GM23338 (cell line): Measurements from ENCODE around the gene CYFIP2. TPM values are rescaled to one million over a fixed set of nuclear protein-coding genes. Genes with fewer than 3 reads are reported as not detected.

Experiments
- ATAC-seq: fragments of 200-7000 bp; cut with Tn5 transposase; 3 replicates; pipeline ENCODE4 v1.9.1; 2020
- DNase-seq: peaks from one replicate; pipeline ENCODE4 v3.0.0-alpha.2; 2015; ENCODE audit warnings: low spot score
- H2AFZ ChIP-seq: fragments of 200-600 bp; sonication (generic); 2 replicates; pipeline ENCODE4 v1.8.0; 2016; ENCODE audit warnings: antibody characterized with exemption, mild to moderate bottlenecking, moderate library complexity
- H3F3A ChIP-seq: fragments of 200-600 bp; sonication (generic); replicated peaks from 2 replicates; pipeline ENCODE4 v1.8.0; 2017; ENCODE audit warnings: antibody characterized with exemption, mixed run types, low read depth
- H3K27ac ChIP-seq: fragments of 200-600 bp; sonication (generic); 2 replicates; pipeline ENCODE4 v1.6.1; 2016; ENCODE audit warnings: low read depth
- H3K27me3 ChIP-seq: fragments of 200-600 bp; sonication (generic); 2 replicates; pipeline ENCODE4 v1.8.0; 2016; ENCODE audit warnings: mild to moderate bottlenecking, mixed run types, moderate library complexity; ENCODE audit not compliant: insufficient read depth
- H3K36me3 ChIP-seq: fragments of 200-600 bp; sonication (generic); 2 replicates; pipeline ENCODE4 v1.8.0; 2016; ENCODE audit warnings: mild to moderate bottlenecking; ENCODE audit not compliant: insufficient read depth
- H3K4me1 ChIP-seq: fragments of 200-600 bp; sonication (generic); 2 replicates; pipeline ENCODE4 v1.8.0; 2016; ENCODE audit warnings: mild to moderate bottlenecking, moderate library complexity; ENCODE audit not compliant: insufficient read depth
- H3K4me2 ChIP-seq: fragments of 200-600 bp; sonication (generic); 2 replicates; pipeline ENCODE4 v1.7.1; 2017; ENCODE audit warnings: mixed run types
- H3K4me3 ChIP-seq: fragments of 200-600 bp; sonication (generic); 2 replicates; pipeline ENCODE4 v1.6.1; 2016; ENCODE audit warnings: mixed run types
- H3K79me2 ChIP-seq: fragments of 200-600 bp; sonication (generic); replicated peaks from 2 replicates; pipeline ENCODE4 v1.8.0; 2017; ENCODE audit warnings: mild to moderate bottlenecking; ENCODE audit not compliant: insufficient read depth
- H3K9me2 ChIP-seq: fragments of 200-600 bp; sonication (generic); 2 replicates; pipeline ENCODE4 v1.8.0; 2017; ENCODE audit not compliant: insufficient read depth
- H4K20me1 ChIP-seq: fragments of 200-600 bp; sonication (generic); replicated peaks from 2 replicates; pipeline ENCODE4 v1.8.0; 2017; ENCODE audit warnings: mild to moderate bottlenecking; ENCODE audit not compliant: insufficient read depth
- H3K27ac Mint-ChIP-seq: 2 replicates; pipeline ENCODE4 v1.8.0; 2020; ENCODE audit warnings: inconsistent platforms, mild to moderate bottlenecking, moderate library complexity, mixed read lengths
- H3K27me3 Mint-ChIP-seq: 3 replicates; pipeline ENCODE4 v1.8.0; 2022; ENCODE audit warnings: low read depth, mild to moderate bottlenecking, moderate library complexity, mixed read lengths, inconsistent platforms; ENCODE audit not compliant: insufficient read depth, poor library complexity
- H3K36me3 Mint-ChIP-seq: 3 replicates; pipeline ENCODE4 v1.8.0; 2021; ENCODE audit warnings: low read depth, mild to moderate bottlenecking, inconsistent platforms, moderate library complexity, mixed read lengths
- H3K4me1 Mint-ChIP-seq: 3 replicates; pipeline ENCODE4 v1.8.0; 2020; ENCODE audit warnings: mild to moderate bottlenecking, inconsistent platforms, mixed read lengths
- H3K4me3 Mint-ChIP-seq: 3 replicates; pipeline ENCODE4 v1.8.0; 2021; ENCODE audit warnings: moderate library complexity, mild to moderate bottlenecking, inconsistent platforms, mixed read lengths
- H3K9me3 Mint-ChIP-seq: 3 replicates; pipeline ENCODE4 v1.8.0; 2020; ENCODE audit warnings: moderate library complexity, mild to moderate bottlenecking, inconsistent platforms, mixed read lengths
- CREB1 ChIP-seq: fragments of 250-450 bp; sonication (Bioruptor Pico); IDR thresholded peaks from 2 replicates; pipeline ENCODE4 v1.5.0; 2020; ENCODE audit warnings: low read depth, mild to moderate bottlenecking, moderate library complexity
- EZH2 ChIP-seq: fragments of 200-600 bp; sonication (generic); IDR thresholded peaks from one replicate; pipeline ENCODE4 v1.8.0; 2017; ENCODE audit warnings: antibody characterized with exemption, mild to moderate bottlenecking, low read depth; ENCODE audit not compliant: unreplicated experiment
- EZH2phosphoT487 ChIP-seq: fragments of 200-600 bp; sonication (generic); IDR thresholded peaks from one replicate; pipeline ENCODE4 v1.8.1; 2018; ENCODE audit warnings: antibody characterized with exemption; ENCODE audit not compliant: unreplicated experiment
- JUNB ChIP-seq: IDR thresholded peaks from one replicate; pipeline ENCODE4 v1.6.1; 2016; ENCODE audit warnings: antibody characterized with exemption; ENCODE audit not compliant: unreplicated experiment
- NANOG ChIP-seq: IDR thresholded peaks from 2 replicates; pipeline ENCODE4 v1.6.1; 2016; ENCODE audit warnings: antibody characterized with exemption, borderline replicate concordance
- POLR2AphosphoS5 ChIP-seq: IDR thresholded peaks from 2 replicates; pipeline ENCODE4 v1.6.1; 2016; ENCODE audit warnings: antibody characterized with exemption, low read depth
- STAT1 ChIP-seq: IDR thresholded peaks from one replicate; pipeline ENCODE4 v1.6.1; 2016; ENCODE audit warnings: antibody characterized with exemption; ENCODE audit not compliant: unreplicated experiment
- ZNF114 ChIP-seq: fragments of 250-450 bp; sonication (Bioruptor Pico); IDR thresholded peaks from 2 replicates; pipeline ENCODE4 v1.5.0; 2020; ENCODE audit warnings: mild to moderate bottlenecking, moderate library complexity
- ZNF331 ChIP-seq: fragments of 250-450 bp; sonication (Bioruptor Pico); IDR thresholded peaks from 2 replicates; pipeline ENCODE4 v1.5.0; 2020; ENCODE audit warnings: low read depth, mild to moderate bottlenecking, moderate library complexity
- polyA plus RNA-seq: library from polyadenylated mRNA; unstranded; fragments of >200 nt; fragmentation: Nextera tagmentation; extraction: Ambion mirVana; gene quantifications from 2 replicates; pipeline ENCODE4 v1.2.1, GENCODE V29; 2016
- total RNA-seq: library from RNA; depleted of rRNA; stranded (reverse); fragments of >200 nt; shearing (Covaris generic); gene quantifications from 2 replicates; pipeline ENCODE4 v1.2.3, GENCODE V29; 2014
- TF ChIP-seq, protein P1 (sequence below), 2 experiments: fragments of 200-600 bp in 1 of 2; sonication (generic) in 1 of 2; conservative IDR thresholded peaks; 2 replicates each; pipeline versions ENCODE4 v1.5.1 to v1.6.1; 2016 to 2017; ENCODE audit warnings: antibody characterized with exemption in 2 of 2, low read depth in 2 of 2, mild to moderate bottlenecking in 2 of 2, moderate library complexity in 1 of 2
- TF ChIP-seq, protein P2 (sequence below): IDR thresholded peaks from one replicate; pipeline ENCODE4 v1.6.1; 2018; ENCODE audit warnings: antibody characterized with exemption; ENCODE audit not compliant: unreplicated experiment
- TF ChIP-seq, protein P3 (sequence below): IDR thresholded peaks from 2 replicates; pipeline ENCODE4 v1.6.1; 2016; ENCODE audit warnings: antibody characterized with exemption
- TF ChIP-seq, protein P4 (sequence below): fragments of 250-450 bp; sonication (Bioruptor Pico); IDR thresholded peaks from 2 replicates; pipeline ENCODE4 v1.5.0; 2020; ENCODE audit warnings: mild to moderate bottlenecking, moderate library complexity

Gene CYFIP2
- total and polyA plus RNA-seq, 2 experiments from 2014 or later = 54.1 to 98.4 TPM

DNA sequence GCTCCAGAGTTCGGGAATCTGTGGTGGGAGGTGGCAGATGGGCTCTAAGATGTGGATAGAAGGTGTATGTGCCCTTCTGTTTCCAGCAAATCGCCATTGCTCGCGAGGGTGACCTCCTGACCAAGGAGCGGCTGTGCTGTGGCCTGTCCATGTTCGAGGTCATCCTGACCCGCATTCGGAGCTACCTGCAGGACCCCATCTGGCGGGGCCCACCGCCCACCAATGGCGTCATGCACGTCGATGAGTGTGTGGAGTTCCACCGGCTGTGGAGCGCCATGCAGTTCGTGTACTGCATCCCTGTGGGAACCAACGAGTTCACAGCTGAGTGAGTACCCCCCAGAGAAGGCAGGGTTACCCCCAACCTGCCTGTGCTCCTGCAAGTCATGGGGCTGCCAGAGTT lies 123.2 kb downstream of the CYFIP2 start:
- H3F3A ChIP-seq = no peaks in the 10 kb centered on the region
- H3K79me2 ChIP-seq = no peaks in the 10 kb centered on the region
- TF ChIP-seq ZNF331 (CRISPR knock-in tag) = no peak
- no peak for TF ChIP-seq EZH2
- no peak for TF ChIP-seq STAT1
- TF ChIP-seq CREB1 (CRISPR knock-in tag) = no peak
- TF ChIP-seq POLR2AphosphoS5 = no peak
- TF ChIP-seq, protein P1, sequence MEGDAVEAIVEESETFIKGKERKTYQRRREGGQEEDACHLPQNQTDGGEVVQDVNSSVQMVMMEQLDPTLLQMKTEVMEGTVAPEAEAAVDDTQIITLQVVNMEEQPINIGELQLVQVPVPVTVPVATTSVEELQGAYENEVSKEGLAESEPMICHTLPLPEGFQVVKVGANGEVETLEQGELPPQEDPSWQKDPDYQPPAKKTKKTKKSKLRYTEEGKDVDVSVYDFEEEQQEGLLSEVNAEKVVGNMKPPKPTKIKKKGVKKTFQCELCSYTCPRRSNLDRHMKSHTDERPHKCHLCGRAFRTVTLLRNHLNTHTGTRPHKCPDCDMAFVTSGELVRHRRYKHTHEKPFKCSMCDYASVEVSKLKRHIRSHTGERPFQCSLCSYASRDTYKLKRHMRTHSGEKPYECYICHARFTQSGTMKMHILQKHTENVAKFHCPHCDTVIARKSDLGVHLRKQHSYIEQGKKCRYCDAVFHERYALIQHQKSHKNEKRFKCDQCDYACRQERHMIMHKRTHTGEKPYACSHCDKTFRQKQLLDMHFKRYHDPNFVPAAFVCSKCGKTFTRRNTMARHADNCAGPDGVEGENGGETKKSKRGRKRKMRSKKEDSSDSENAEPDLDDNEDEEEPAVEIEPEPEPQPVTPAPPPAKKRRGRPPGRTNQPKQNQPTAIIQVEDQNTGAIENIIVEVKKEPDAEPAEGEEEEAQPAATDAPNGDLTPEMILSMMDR (conservative IDR thresholded peaks at IDR 0.05; ENCODE audit: low read depth in 2 of 2) = no peak
- TF ChIP-seq NANOG = no peak
- TF ChIP-seq, protein P2, sequence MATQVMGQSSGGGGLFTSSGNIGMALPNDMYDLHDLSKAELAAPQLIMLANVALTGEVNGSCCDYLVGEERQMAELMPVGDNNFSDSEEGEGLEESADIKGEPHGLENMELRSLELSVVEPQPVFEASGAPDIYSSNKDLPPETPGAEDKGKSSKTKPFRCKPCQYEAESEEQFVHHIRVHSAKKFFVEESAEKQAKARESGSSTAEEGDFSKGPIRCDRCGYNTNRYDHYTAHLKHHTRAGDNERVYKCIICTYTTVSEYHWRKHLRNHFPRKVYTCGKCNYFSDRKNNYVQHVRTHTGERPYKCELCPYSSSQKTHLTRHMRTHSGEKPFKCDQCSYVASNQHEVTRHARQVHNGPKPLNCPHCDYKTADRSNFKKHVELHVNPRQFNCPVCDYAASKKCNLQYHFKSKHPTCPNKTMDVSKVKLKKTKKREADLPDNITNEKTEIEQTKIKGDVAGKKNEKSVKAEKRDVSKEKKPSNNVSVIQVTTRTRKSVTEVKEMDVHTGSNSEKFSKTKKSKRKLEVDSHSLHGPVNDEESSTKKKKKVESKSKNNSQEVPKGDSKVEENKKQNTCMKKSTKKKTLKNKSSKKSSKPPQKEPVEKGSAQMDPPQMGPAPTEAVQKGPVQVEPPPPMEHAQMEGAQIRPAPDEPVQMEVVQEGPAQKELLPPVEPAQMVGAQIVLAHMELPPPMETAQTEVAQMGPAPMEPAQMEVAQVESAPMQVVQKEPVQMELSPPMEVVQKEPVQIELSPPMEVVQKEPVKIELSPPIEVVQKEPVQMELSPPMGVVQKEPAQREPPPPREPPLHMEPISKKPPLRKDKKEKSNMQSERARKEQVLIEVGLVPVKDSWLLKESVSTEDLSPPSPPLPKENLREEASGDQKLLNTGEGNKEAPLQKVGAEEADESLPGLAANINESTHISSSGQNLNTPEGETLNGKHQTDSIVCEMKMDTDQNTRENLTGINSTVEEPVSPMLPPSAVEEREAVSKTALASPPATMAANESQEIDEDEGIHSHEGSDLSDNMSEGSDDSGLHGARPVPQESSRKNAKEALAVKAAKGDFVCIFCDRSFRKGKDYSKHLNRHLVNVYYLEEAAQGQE = no peak
- no peak for TF ChIP-seq ZNF114 (CRISPR knock-in tag)
- TF ChIP-seq, protein P3, sequence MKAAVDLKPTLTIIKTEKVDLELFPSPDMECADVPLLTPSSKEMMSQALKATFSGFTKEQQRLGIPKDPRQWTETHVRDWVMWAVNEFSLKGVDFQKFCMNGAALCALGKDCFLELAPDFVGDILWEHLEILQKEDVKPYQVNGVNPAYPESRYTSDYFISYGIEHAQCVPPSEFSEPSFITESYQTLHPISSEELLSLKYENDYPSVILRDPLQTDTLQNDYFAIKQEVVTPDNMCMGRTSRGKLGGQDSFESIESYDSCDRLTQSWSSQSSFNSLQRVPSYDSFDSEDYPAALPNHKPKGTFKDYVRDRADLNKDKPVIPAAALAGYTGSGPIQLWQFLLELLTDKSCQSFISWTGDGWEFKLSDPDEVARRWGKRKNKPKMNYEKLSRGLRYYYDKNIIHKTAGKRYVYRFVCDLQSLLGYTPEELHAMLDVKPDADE = no peak
- TF ChIP-seq JUNB = no peak
- TF ChIP-seq, protein P4, sequence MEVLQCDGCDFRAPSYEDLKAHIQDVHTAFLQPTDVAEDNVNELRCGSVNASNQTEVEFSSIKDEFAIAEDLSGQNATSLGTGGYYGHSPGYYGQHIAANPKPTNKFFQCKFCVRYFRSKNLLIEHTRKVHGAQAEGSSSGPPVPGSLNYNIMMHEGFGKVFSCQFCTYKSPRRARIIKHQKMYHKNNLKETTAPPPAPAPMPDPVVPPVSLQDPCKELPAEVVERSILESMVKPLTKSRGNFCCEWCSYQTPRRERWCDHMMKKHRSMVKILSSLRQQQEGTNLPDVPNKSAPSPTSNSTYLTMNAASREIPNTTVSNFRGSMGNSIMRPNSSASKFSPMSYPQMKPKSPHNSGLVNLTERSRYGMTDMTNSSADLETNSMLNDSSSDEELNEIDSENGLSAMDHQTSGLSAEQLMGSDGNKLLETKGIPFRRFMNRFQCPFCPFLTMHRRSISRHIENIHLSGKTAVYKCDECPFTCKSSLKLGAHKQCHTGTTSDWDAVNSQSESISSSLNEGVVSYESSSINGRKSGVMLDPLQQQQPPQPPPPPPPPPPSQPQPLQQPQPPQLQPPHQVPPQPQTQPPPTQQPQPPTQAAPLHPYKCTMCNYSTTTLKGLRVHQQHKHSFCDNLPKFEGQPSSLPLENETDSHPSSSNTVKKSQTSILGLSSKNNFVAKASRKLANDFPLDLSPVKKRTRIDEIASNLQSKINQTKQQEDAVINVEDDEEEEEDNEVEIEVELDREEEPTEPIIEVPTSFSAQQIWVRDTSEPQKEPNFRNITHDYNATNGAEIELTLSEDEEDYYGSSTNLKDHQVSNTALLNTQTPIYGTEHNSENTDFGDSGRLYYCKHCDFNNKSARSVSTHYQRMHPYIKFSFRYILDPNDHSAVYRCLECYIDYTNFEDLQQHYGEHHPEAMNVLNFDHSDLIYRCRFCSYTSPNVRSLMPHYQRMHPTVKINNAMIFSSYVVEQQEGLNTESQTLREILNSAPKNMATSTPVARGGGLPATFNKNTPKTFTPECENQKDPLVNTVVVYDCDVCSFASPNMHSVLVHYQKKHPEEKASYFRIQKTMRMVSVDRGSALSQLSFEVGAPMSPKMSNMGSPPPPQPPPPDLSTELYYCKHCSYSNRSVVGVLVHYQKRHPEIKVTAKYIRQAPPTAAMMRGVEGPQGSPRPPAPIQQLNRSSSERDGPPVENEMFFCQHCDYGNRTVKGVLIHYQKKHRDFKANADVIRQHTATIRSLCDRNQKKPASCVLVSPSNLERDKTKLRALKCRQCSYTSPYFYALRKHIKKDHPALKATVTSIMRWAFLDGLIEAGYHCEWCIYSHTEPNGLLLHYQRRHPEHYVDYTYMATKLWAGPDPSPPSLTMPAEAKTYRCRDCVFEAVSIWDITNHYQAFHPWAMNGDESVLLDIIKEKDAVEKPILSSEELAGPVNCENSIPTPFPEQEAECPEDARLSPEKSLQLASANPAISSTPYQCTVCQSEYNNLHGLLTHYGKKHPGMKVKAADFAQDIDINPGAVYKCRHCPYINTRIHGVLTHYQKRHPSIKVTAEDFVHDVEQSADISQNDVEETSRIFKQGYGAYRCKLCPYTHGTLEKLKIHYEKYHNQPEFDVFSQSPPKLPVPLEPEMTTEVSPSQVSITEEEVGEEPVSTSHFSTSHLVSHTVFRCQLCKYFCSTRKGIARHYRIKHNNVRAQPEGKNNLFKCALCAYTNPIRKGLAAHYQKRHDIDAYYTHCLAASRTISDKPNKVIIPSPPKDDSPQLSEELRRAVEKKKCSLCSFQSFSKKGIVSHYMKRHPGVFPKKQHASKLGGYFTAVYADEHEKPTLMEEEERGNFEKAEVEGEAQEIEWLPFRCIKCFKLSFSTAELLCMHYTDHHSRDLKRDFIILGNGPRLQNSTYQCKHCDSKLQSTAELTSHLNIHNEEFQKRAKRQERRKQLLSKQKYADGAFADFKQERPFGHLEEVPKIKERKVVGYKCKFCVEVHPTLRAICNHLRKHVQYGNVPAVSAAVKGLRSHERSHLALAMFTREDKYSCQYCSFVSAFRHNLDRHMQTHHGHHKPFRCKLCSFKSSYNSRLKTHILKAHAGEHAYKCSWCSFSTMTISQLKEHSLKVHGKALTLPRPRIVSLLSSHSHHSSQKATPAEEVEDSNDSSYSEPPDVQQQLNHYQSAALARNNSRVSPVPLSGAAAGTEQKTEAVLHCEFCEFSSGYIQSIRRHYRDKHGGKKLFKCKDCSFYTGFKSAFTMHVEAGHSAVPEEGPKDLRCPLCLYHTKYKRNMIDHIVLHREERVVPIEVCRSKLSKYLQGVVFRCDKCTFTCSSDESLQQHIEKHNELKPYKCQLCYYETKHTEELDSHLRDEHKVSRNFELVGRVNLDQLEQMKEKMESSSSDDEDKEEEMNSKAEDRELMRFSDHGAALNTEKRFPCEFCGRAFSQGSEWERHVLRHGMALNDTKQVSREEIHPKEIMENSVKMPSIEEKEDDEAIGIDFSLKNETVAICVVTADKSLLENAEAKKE (CRISPR knock-in tag) = no peak
- TF ChIP-seq EZH2phosphoT487 = no peak
- H3K27me3 ChIP-seq = no peaks in the 10 kb centered on the region
- H4K20me1 ChIP-seq = no peaks in the 10 kb centered on the region
- peaks cover 35% of the 10 kb centered on the region for H3K36me3 Mint-ChIP-seq
- no peaks in the 10 kb centered on the region for H3K9me2 ChIP-seq
- H3K4me3 ChIP-seq = no peak overlapping the region
- no peak overlapping the region for H3K27ac ChIP-seq
- no peaks in the 10 kb centered on the region for H3K27me3 Mint-ChIP-seq
- peaks cover 8% of the 10 kb centered on the region for H3K4me1 ChIP-seq
- H3K4me1 Mint-ChIP-seq = peaks cover 14% of the 10 kb centered on the region
- no peak overlapping the region for H3K4me2 ChIP-seq
- no peak for DNase-seq
- H2AFZ ChIP-seq = no peak overlapping the region
- H3K27ac Mint-ChIP-seq = no peak overlapping the region
- 0 out of 2 replicates have a peak, but pooled peaks cover under 1% of the 10 kb centered on the region for H3K36me3 ChIP-seq
- H3K9me3 Mint-ChIP-seq = no peaks in the 10 kb centered on the region
- H3K4me3 Mint-ChIP-seq = no peak overlapping the region
- no peak for ATAC-seq
